Measurements from ENCODE around the gene ERI3. TPM values are rescaled to one million over a fixed set of nuclear protein-coding genes. Genes with fewer than 3 reads are reported as not detected.

The ERI3 gene
- total RNA-seq, 2 donors from 2014 or later, result 22.6 to 25.7 TPM

GRCh38 chr1:44236490-44237272, 118.4 kb downstream of the ERI3 start:
- no peak overlapping the region for H3K4me3 Mint-ChIP-seq
- no peak for ATAC-seq
- H3K27me3 Mint-ChIP-seq, result no peaks in the 10 kb centered on the region
- H3K27ac Mint-ChIP-seq, result peak overlapping the region; percentile 93
- peaks cover 12% of the 10 kb centered on the region for H3K4me1 Mint-ChIP-seq
- H3K9me3 ChIP-seq (ENCODE audit: control insufficient read depth, low read length, poor library complexity, severe bottlenecking), result no peaks in the 10 kb centered on the region
- peaks cover 15% of the 10 kb centered on the region for H3K36me3 Mint-ChIP-seq (ENCODE audit: low read depth)
- DNase-seq, result no peak

GRCh38 chr1:44235808-44236207, 119.2 kb downstream of the ERI3 start:
- peak overlapping the region; percentile 93 for H3K27ac Mint-ChIP-seq
- no peaks in the 10 kb centered on the region for H3K27me3 Mint-ChIP-seq
- no peaks in the 10 kb centered on the region for H3K9me3 ChIP-seq (ENCODE audit: control insufficient read depth, low read length, poor library complexity, severe bottlenecking)
- ATAC-seq, result no peak
- H3K4me3 Mint-ChIP-seq, result no peak overlapping the region
- DNase-seq, result no peak
- H3K4me1 Mint-ChIP-seq, result peaks cover 9% of the 10 kb centered on the region
- peaks cover 13% of the 10 kb centered on the region for H3K36me3 Mint-ChIP-seq (ENCODE audit: low read depth)

- Mint-ChIP-seq H3K4me1 (peaks cover 9% of the 10 kb centered on the region), H3K36me3 (ENCODE audit: low read depth) (peaks cover 13% of the 10 kb centered on the region), H3K27ac (peak overlapping the region; percentile 19), H3K27me3 (no peaks in the 10 kb centered on the region), H3K4me3 (no peak overlapping the region)
- H3K9me3 ChIP-seq (ENCODE audit: control insufficient read depth, low read length, poor library complexity, severe bottlenecking), result no peaks in the 10 kb centered on the region
- DNase-seq (no peak), ATAC-seq (no peak)
These were observed 121.5 kb downstream of the ERI3 start for GRCh38 chr1:44233593-44233992.

- no peak overlapping the region for H3K27ac Mint-ChIP-seq
- DNase-seq (no peak), ATAC-seq (no peak)
- no peak overlapping the region for H3K4me3 Mint-ChIP-seq
- H3K36me3 Mint-ChIP-seq (ENCODE audit: low read depth), result peaks cover 15% of the 10 kb centered on the region
- H3K4me1 Mint-ChIP-seq, result peaks cover 9% of the 10 kb centered on the region
- no peaks in the 10 kb centered on the region for H3K27me3 Mint-ChIP-seq
- H3K9me3 ChIP-seq (ENCODE audit: control insufficient read depth, low read length, poor library complexity, severe bottlenecking), result no peaks in the 10 kb centered on the region
These were observed 124.3 kb downstream of the ERI3 start for GRCh38 chr1:44230796-44231195.

GRCh38 chr1:44229435-44230167, 125.5 kb downstream of the ERI3 start:
- H3K27me3 Mint-ChIP-seq, result no peaks in the 10 kb centered on the region
- no peak overlapping the region for H3K4me3 Mint-ChIP-seq
- peaks cover 12% of the 10 kb centered on the region for H3K36me3 Mint-ChIP-seq (ENCODE audit: low read depth)
- ATAC-seq (no peak), DNase-seq (no peak)
- H3K27ac Mint-ChIP-seq, result no peak overlapping the region
- peaks cover 7% of the 10 kb centered on the region for H3K4me1 Mint-ChIP-seq
- no peaks in the 10 kb centered on the region for H3K9me3 ChIP-seq (ENCODE audit: control insufficient read depth, low read length, poor library complexity, severe bottlenecking)

- no peaks in the 10 kb centered on the region for H3K9me3 ChIP-seq (ENCODE audit: control insufficient read depth, low read length, poor library complexity, severe bottlenecking)
- DNase-seq (no peak), ATAC-seq (no peak)
- Mint-ChIP-seq H3K36me3 (ENCODE audit: low read depth) (peaks cover 5% of the 10 kb centered on the region), H3K4me1 (peaks cover 10% of the 10 kb centered on the region), H3K27ac (no peak overlapping the region), H3K4me3 (no peak overlapping the region), H3K27me3 (no peaks in the 10 kb centered on the region)
These were observed 126.8 kb downstream of the ERI3 start for GRCh38 chr1:44228218-44228617.

GRCh38 chr1:44227211-44227610, 127.8 kb downstream of the ERI3 start:
- no peaks in the 10 kb centered on the region for H3K9me3 ChIP-seq (ENCODE audit: control insufficient read depth, low read length, poor library complexity, severe bottlenecking)
- no peaks in the 10 kb centered on the region for H3K27me3 Mint-ChIP-seq
- no peak overlapping the region for H3K4me3 Mint-ChIP-seq
- DNase-seq, result no peak
- ATAC-seq, result no peak
- no peak overlapping the region for H3K27ac Mint-ChIP-seq
- peaks cover 3% of the 10 kb centered on the region for H3K36me3 Mint-ChIP-seq (ENCODE audit: low read depth)
- peaks cover 11% of the 10 kb centered on the region for H3K4me1 Mint-ChIP-seq

GRCh38 chr1:44225761-44226160, 129.3 kb downstream of the ERI3 start:
- peaks cover 11% of the 10 kb centered on the region for H3K4me1 Mint-ChIP-seq
- DNase-seq (no peak), ATAC-seq (no peak)
- peaks cover 3% of the 10 kb centered on the region for H3K36me3 Mint-ChIP-seq (ENCODE audit: low read depth)
- H3K9me3 ChIP-seq (ENCODE audit: control insufficient read depth, low read length, poor library complexity, severe bottlenecking), result no peaks in the 10 kb centered on the region
- no peak overlapping the region for H3K4me3 Mint-ChIP-seq
- H3K27me3 Mint-ChIP-seq, result no peaks in the 10 kb centered on the region
- no peak overlapping the region for H3K27ac Mint-ChIP-seq

GRCh38 chr1:44223187-44223610, 131.9 kb downstream of the ERI3 start:
- ATAC-seq, result no peak
- Mint-ChIP-seq H3K36me3 (ENCODE audit: low read depth) (peaks cover 3% of the 10 kb centered on the region), H3K27ac (peak overlapping the region; percentile 60), H3K4me1 (peaks cover 11% of the 10 kb centered on the region), H3K4me3 (no peak overlapping the region), H3K27me3 (no peaks in the 10 kb centered on the region)
- DNase-seq, result no peak
- no peaks in the 10 kb centered on the region for H3K9me3 ChIP-seq (ENCODE audit: control insufficient read depth, low read length, poor library complexity, severe bottlenecking)

- no peaks in the 10 kb centered on the region for H3K27me3 Mint-ChIP-seq
- H3K4me3 Mint-ChIP-seq, result no peak overlapping the region
- no peak for ATAC-seq
These were observed 132.5 kb downstream of the ERI3 start for GRCh38 chr1:44222397-44223186.

GRCh38 chr1:44221769-44222168, 133.3 kb downstream of the ERI3 start:
- H3K27ac Mint-ChIP-seq, result no peak overlapping the region
- no peak overlapping the region for H3K4me3 Mint-ChIP-seq

More at GRCh38 chr1:44222397-44223186, 132.5 kb downstream of the ERI3 start:
- H3K9me3 ChIP-seq (ENCODE audit: control insufficient read depth, low read length, poor library complexity, severe bottlenecking), result no peaks in the 10 kb centered on the region
- Mint-ChIP-seq H3K4me1 (peaks cover 12% of the 10 kb centered on the region), H3K27ac (no peak overlapping the region), H3K36me3 (ENCODE audit: low read depth) (peaks cover 3% of the 10 kb centered on the region)
- DNase-seq, result no peak

GRCh38 chr1:44220755-44221154, 134.3 kb downstream of the ERI3 start:
- H3K4me1 Mint-ChIP-seq, result peaks cover 21% of the 10 kb centered on the region
- DNase-seq (no peak), ATAC-seq (no peak)
- no peak overlapping the region for H3K27ac Mint-ChIP-seq
- no peak overlapping the region for H3K4me3 Mint-ChIP-seq
- H3K36me3 Mint-ChIP-seq (ENCODE audit: low read depth), result no peaks in the 10 kb centered on the region
- H3K27me3 Mint-ChIP-seq, result no peaks in the 10 kb centered on the region
- no peaks in the 10 kb centered on the region for H3K9me3 ChIP-seq (ENCODE audit: control insufficient read depth, low read length, poor library complexity, severe bottlenecking)

More at GRCh38 chr1:44221769-44222168, 133.3 kb downstream of the ERI3 start:
- Mint-ChIP-seq H3K4me1 (peaks cover 19% of the 10 kb centered on the region), H3K27me3 (no peaks in the 10 kb centered on the region), H3K36me3 (ENCODE audit: low read depth) (peaks cover 3% of the 10 kb centered on the region)
- H3K9me3 ChIP-seq (ENCODE audit: control insufficient read depth, low read length, poor library complexity, severe bottlenecking), result no peaks in the 10 kb centered on the region
- ATAC-seq (no peak), DNase-seq (no peak)
